ENCODE results near the gene PRAC1. TPM values are rescaled to one million over a fixed set of nuclear protein-coding genes. Genes with fewer than 3 reads are reported as not detected.
A peak's percentile ranks its signal among the peaks of the same experiment; 100 is the strongest.

Gene PRAC1
- polyA plus RNA-seq, 1 of the 3 experiments (the other 2 are of a cell fraction), result not detected

- Histone ChIP-seq H3K27me3 (ENCODE audit: insufficient read depth) (peaks cover 94% of the 10 kb centered on the region), H3F3A (replicated peaks; ENCODE audit: insufficient read depth) (peaks cover 3% of the 10 kb centered on the region), H3K9me2 (no peaks in the 10 kb centered on the region), H3K79me2 (ENCODE audit: insufficient read depth) (no peaks in the 10 kb centered on the region), H3K9ac (no peak overlapping the region), H3K9me3 (no peaks in the 10 kb centered on the region), H3K4me2 (no peak overlapping the region), H4K20me1 (ENCODE audit: insufficient read depth) (peaks cover 5% of the 10 kb centered on the region; the same call in 1 of the 2 replicates), H2AFZ (ENCODE audit: low read depth) (no peak overlapping the region), H3K4me3 (ENCODE audit: low read depth in 2 of 2, low read length in 1 of 2) (no peak overlapping the region), H3K27ac (ENCODE audit: low read depth in 2 of 2, low read length in 1 of 2) (no peak overlapping the region), H3K36me3 (replicated peaks in 1 of 2; ENCODE audit: control insufficient read depth in 1 of 2, insufficient read depth in 2 of 2, low read length in 1 of 2) (no peaks in the 10 kb centered on the region), H3K4me1 (ENCODE audit: control insufficient read depth in 1 of 2, insufficient read depth in 2 of 2, low read depth in 1 of 2, low read length in 1 of 2) (no peaks in the 10 kb centered on the region)
- ChIA-PET POLR2A (no interaction called here), CTCF (interaction anchor here (1.0 to 13.9 kb wide), 7 partner anchors 40 to 314 kb away, joined by 3 to 328 read pairs (median 5); no protein-coding TSS in a partner anchor)
- peak; percentile 38 for DNase-seq
- WGBS (ENCODE audit: low lambda C conversion rate), result 28% methylated on average over 54 of the region's 80 CpGs
- no peak for TF ChIP-seq POLR2AphosphoS5 (IDR thresholded peaks at IDR 0.05; ENCODE audit: low read depth, low read length)
- no peak for TF ChIP-seq FOXM1 (IDR thresholded peaks at IDR 0.05; ENCODE audit: low read depth)
- no peak for TF ChIP-seq ZBTB33 (IDR thresholded peaks at IDR 0.05; ENCODE audit: borderline replicate concordance, low read depth)
- peak; percentile 51; the same call in 1 of the 2 replicates for TF ChIP-seq EZH2phosphoT487 (IDR thresholded peaks at IDR 0.05; ENCODE audit: borderline replicate concordance, low read depth)
- no peak for TF ChIP-seq CHD2 (IDR thresholded peaks at IDR 0.05; ENCODE audit: low read length, partially characterized antibody)
Observed at GRCh38 chr17:48718761-48719641, 3.3 kb downstream of the PRAC1 start.

DNA sequence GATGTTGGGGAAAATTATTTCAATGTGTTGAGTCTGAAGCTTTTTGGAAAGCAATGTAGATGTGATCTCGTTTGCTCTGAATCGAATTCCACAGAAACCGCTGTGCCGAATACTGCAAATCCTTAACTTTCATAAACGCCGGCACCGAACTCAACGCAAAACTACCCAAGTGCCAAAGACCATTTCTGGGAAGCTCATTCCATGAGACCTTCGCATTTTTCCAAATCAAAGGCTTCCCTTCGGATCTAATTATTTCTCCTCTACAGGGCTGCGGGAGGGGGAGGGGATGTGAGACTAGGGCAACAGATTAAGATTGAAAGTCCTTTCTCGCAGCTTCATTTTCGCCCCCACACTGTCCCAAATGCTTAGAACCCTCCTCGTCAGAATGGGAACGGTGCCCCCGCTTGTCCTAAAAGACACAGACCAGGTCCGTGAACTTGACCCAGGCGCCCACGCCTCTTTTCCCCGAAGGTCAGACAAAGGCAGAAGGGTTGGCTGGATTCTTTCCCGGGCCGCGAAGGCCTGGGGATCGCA lies 4.0 kb downstream of the PRAC1 start:
- peaks cover 3% of the 10 kb centered on the region for H3F3A ChIP-seq (replicated peaks; ENCODE audit: insufficient read depth)
- H3K4me1 ChIP-seq (ENCODE audit: control insufficient read depth in 1 of 2, insufficient read depth in 2 of 2, low read depth in 1 of 2, low read length in 1 of 2), result no peaks in the 10 kb centered on the region
- no peaks in the 10 kb centered on the region for H3K9me2 ChIP-seq
- WGBS (ENCODE audit: low lambda C conversion rate), result 18% methylated on average over 24 of the region's 24 CpGs
- ChIA-PET POLR2A (no interaction called here), CTCF (interaction anchor here (0.8 to 13.9 kb wide), 7 partner anchors 8 to 314 kb away, joined by 3 to 328 read pairs (median 5); no protein-coding TSS in a partner anchor)
- no peak for DNase-seq
- H3K27ac ChIP-seq (ENCODE audit: low read depth in 2 of 2, low read length in 1 of 2), result no peak overlapping the region
- no peaks in the 10 kb centered on the region for H3K79me2 ChIP-seq (ENCODE audit: insufficient read depth)
- H4K20me1 ChIP-seq (ENCODE audit: insufficient read depth), result peaks cover 5% of the 10 kb centered on the region; the same call in 1 of the 2 replicates
- H3K4me2 ChIP-seq, result no peak overlapping the region
- H3K9ac ChIP-seq, result no peak overlapping the region
- peaks cover 94% of the 10 kb centered on the region for H3K27me3 ChIP-seq (ENCODE audit: insufficient read depth)
- no peaks in the 10 kb centered on the region for H3K36me3 ChIP-seq (replicated peaks in 1 of 2; ENCODE audit: control insufficient read depth in 1 of 2, insufficient read depth in 2 of 2, low read length in 1 of 2)
- no peak overlapping the region for H3K4me3 ChIP-seq (ENCODE audit: low read depth in 2 of 2, low read length in 1 of 2)
- no peaks in the 10 kb centered on the region for H3K9me3 ChIP-seq
- H2AFZ ChIP-seq (ENCODE audit: low read depth), result no peak overlapping the region
- TF ChIP-seq EZH2phosphoT487 (IDR thresholded peaks at IDR 0.05; ENCODE audit: borderline replicate concordance, low read depth) (peak; percentile 89; the same call in 1 of the 2 replicates), ZBTB33 (IDR thresholded peaks at IDR 0.05; ENCODE audit: borderline replicate concordance, low read depth) (no peak)

All from SK-N-SH (cell line).